Heart left ventricle (tissue), 16 donors: ENCODE results near the gene MEIKIN. TPM values are rescaled to one million over a fixed set of nuclear protein-coding genes. Genes with fewer than 3 reads are reported as not detected.
"Not testable (repeated sequence)": the region's sequence is repeated elsewhere in the genome, so short reads cannot be mapped to it uniquely, and the experiment has no call there.

Source experiments
- ATAC-seq, 4 donors: fragments of 200-7000 bp; cut with Tn5 transposase; one replicate each; pipeline ENCODE4 v1.9.1; 2020 to 2022; ENCODE audit warnings: moderate library complexity in 4 of 4, mild to moderate bottlenecking in 3 of 4, moderate number of reproducible peaks in 1 of 4
- DNase-seq, 5 donors: peaks; one replicate each; pipeline ENCODE4 v3.0.0-alpha.2; 2020
- H3K27ac ChIP-seq, 12 donors: fragments of 200-600 bp; sonication (generic) in 4 of 12; one replicate each; pipeline versions ENCODE4 v1.5.0 to v1.8.0; 2016 to 2022; ENCODE audit warnings: mild to moderate bottlenecking in 2 of 12
- H3K27me3 ChIP-seq, 9 donors: fragments of 200-600 bp; sonication (generic) in 2 of 9; one replicate each; pipeline versions ENCODE4 v1.5.1 to v1.8.0; 2016 to 2022; ENCODE audit warnings: mild to moderate bottlenecking in 3 of 9
- H3K36me3 ChIP-seq, 9 donors: fragments of 200-600 bp; sonication (generic) in 2 of 9; one replicate each; pipeline versions ENCODE4 v1.5.0 to v1.8.0; 2018 to 2022; ENCODE audit warnings: mild to moderate bottlenecking in 2 of 9
- H3K4me1 ChIP-seq, 12 donors: fragments of 200-600 bp; sonication (generic) in 4 of 12; one replicate each; pipeline versions ENCODE4 v1.5.0 to v1.8.0; 2016 to 2022; ENCODE audit warnings: mild to moderate bottlenecking in 3 of 12
- H3K4me3 ChIP-seq, 12 donors: fragments of 200-600 bp; sonication (generic) in 4 of 12; one replicate each; pipeline versions ENCODE4 v1.5.0 to v1.8.0; 2017 to 2022; ENCODE audit warnings: mild to moderate bottlenecking in 9 of 12, moderate library complexity in 4 of 12
- H3K9me3 ChIP-seq, 12 donors: fragments of 200-600 bp; sonication (generic) in 4 of 12; one replicate each; pipeline versions ENCODE4 v1.5.0 to v1.8.0; 2016 to 2022; ENCODE audit warnings: mild to moderate bottlenecking in 1 of 12
- CTCF ChIP-seq, 12 donors: fragments of 200-600 bp; sonication (generic) in 4 of 12; IDR thresholded peaks; one replicate each; pipeline versions ENCODE4 v1.5.0 to v1.8.0; 2018 to 2022; ENCODE audit warnings: antibody characterized with exemption in 12 of 12, mild to moderate bottlenecking in 5 of 12
- POLR2A ChIP-seq, 2 donors: fragments of 450-650 bp; IDR thresholded peaks; one replicate each; pipeline ENCODE4 v1.6.1; 2017; ENCODE audit warnings: antibody characterized with exemption in 2 of 2, mild to moderate bottlenecking in 2 of 2, moderate library complexity in 2 of 2
- WGBS, 4 donors: extraction: QIAGEN DNeasy Blood & Tissue Kit in 2 of 4; methylation state at CpG; one replicate each; pipeline versions ENCODE4 v1.1.5 to v1.1.7; 2013 to 2018; 5-methylcytosine and 5-hydroxymethylcytosine counted together
- intact Hi-C, 10 donors: fragments of 100-400 bp; cut with DNase I; formaldehyde crosslinking; loops; one replicate each; pipeline versions ENCODE4 v1.11.1 to v1.14.2; 2022
- polyA plus RNA-seq, 2 donors: library from polyadenylated mRNA; stranded (reverse); fragments of 200-250 nt; gene quantifications; one replicate each; pipeline ENCODE4 v1.2.3, GENCODE V29; 2013
- total RNA-seq, 9 donors: library from RNA; depleted of rRNA in 2 of 9; stranded (reverse); fragments of >200 nt in 2 of 9; fragmentation: NEBNext Ultra II Directional in 3 of 9; extraction: Animal tissue kit (Norgen Biotek cat#: 25700) in 3 of 9; gene quantifications; one replicate each; pipeline versions ENCODE4 v1.1.0 to v1.2.4, GENCODE V29; 2016 to 2023
- donor health status: ischemic (EF 13 %, LVEDD 7.1; RV severe dilation, severe dysfunction).
- donor health status: healthy with polysubstance abuse.
- donor health status: DM: no; HTN: yes; CAD: no.
- donor health status: DM: no; HTN: no; CAD: no.
- donor health status: ischemic (EF 25% LVEDD 6.9; RV normal size, moderate dysfunction).
- donor health status: ischemic (EF 25% LVEDD 5.7; RV mildly dilated, moderate dysfunction).
- donor health status: healthy.
- donor health status: DM: yes; HTN: yes; CAD: no.
- donor health status: ischemic (EF 35%, LVEDD 5.7; RV mildly dilated, moderate dysfunction).
- donor health status: nonischemic (EF 11% LVEDD 7.7; RV severe dilation, severe dysfunction).
- donor health status: DM: yes; HTN: yes; CAD: no.
- donor health status: PGD.
- donor health status: ischemic (EF 29% LVEDD 5.4; RV normal size, mild dysfunction).
- donor health status: nonischemic (EF 23%, LVEDD 6.1; RV moderate dilation, normal function).

The MEIKIN gene
- total and polyA plus RNA-seq, 11 donors: 0.07 to 0.63 TPM; not detected in 9

GRCh38 chr5:131783874-131784273 lies 161.6 kb downstream of the MEIKIN start:
- Histone ChIP-seq H3K27ac (no peak overlapping the region), H3K27me3 (no peaks in the 10 kb centered on the region), H3K4me1 (peaks cover 0 to 61% (median 28%) of the 10 kb centered on the region in 12 donors), H3K9me3 (no peaks in the 10 kb centered on the region), H3K4me3 (no peak overlapping the region), H3K36me3 (peaks cover 0 to 7% (median 0%) of the 10 kb centered on the region in 9 donors)
- WGBS, 4 donors: 62 to 92% (median 74%) methylated on average over 1 of the region's 1 CpG
- no peak for TF ChIP-seq POLR2A (IDR thresholded peaks at IDR 0.05)
- TF ChIP-seq CTCF (IDR thresholded peaks at IDR 0.05): no peak
- DNase-seq (no peak), ATAC-seq (no peak)
- intact Hi-C loops: no loop called here

- 46 to 72% (median 60%) methylated on average over 1 of the region's 1 CpG for whole genome bisulfite sequencing, 4 donors
- DNase-seq: no peak
- Histone ChIP-seq H3K4me1 (peaks cover 0 to 61% (median 28%) of the 10 kb centered on the region in 12 donors), H3K36me3 (peaks cover 0 to 7% (median 0%) of the 10 kb centered on the region in 9 donors), H3K9me3 (no peaks in the 10 kb centered on the region), H3K4me3 (no peak overlapping the region), H3K27ac (no peak overlapping the region), H3K27me3 (no peaks in the 10 kb centered on the region)
- TF ChIP-seq CTCF (IDR thresholded peaks at IDR 0.05) (no peak), POLR2A (IDR thresholded peaks at IDR 0.05) (no peak)
- intact Hi-C loops: no loop called here
- no peak for ATAC-seq
These were observed 162.1 kb downstream of the MEIKIN start for GRCh38 chr5:131783357-131783756.

GRCh38 chr5:131782717-131783116 lies 162.7 kb downstream of the MEIKIN start:
- intact Hi-C loops: no loop called here
- ATAC-seq (no peak), DNase-seq (no peak)
- 90 to 97% (median 94%) methylated on average over 11 of the region's 11 CpGs for WGBS, 4 donors
- no peak overlapping the region for H3K27ac ChIP-seq
- no peaks in the 10 kb centered on the region for H3K9me3 ChIP-seq
- H3K4me3 ChIP-seq: no peak overlapping the region
- TF ChIP-seq POLR2A (IDR thresholded peaks at IDR 0.05): no peak
- no peak for TF ChIP-seq CTCF (IDR thresholded peaks at IDR 0.05)
- H3K4me1 ChIP-seq: peaks cover 0 to 57% (median 25%) of the 10 kb centered on the region in 12 donors
- peaks cover 0 to 7% (median 0%) of the 10 kb centered on the region in 9 donors for H3K36me3 ChIP-seq
- no peaks in the 10 kb centered on the region for H3K27me3 ChIP-seq

- H3K27me3 ChIP-seq, ATAC-seq, H3K4me3 ChIP-seq, intact Hi-C loops, H3K27ac ChIP-seq, DNase-seq, H3K9me3 ChIP-seq, H3K36me3 ChIP-seq: not testable (repeated sequence)
- WGBS, 4 donors: 88 to 100% methylated on average over 1 of the region's 1 CpG; no CpG with 5 or more reads in 2 of the 4 donors
- peaks cover 0 to 68% (median 29%) of the 10 kb centered on the region in 12 donors for H3K4me1 ChIP-seq
These were observed 167.3 kb downstream of the MEIKIN start for GRCh38 chr5:131778141-131778540.

- H3K4me1 ChIP-seq: peaks cover 0 to 72% (median 41%) of the 10 kb centered on the region in 12 donors
- H3K4me3 ChIP-seq: no peak overlapping the region
- no peaks in the 10 kb centered on the region for H3K9me3 ChIP-seq
- DNase-seq: no peak
- WGBS, 4 donors: 43 to 58% (median 50%) methylated on average over 1 of the region's 1 CpG
- no peak for TF ChIP-seq POLR2A (IDR thresholded peaks at IDR 0.05)
- TF ChIP-seq CTCF (IDR thresholded peaks at IDR 0.05): no peak
- no peaks in the 10 kb centered on the region for H3K27me3 ChIP-seq
- peak overlapping the region in 1 of 12 donors; percentile 15 for H3K27ac ChIP-seq
- intact Hi-C loops: no loop called here
- no peaks in the 10 kb centered on the region for H3K36me3 ChIP-seq
- peak in 1 of 4 donors; percentile 9 for ATAC-seq
These were observed 169.0 kb downstream of the MEIKIN start for GRCh38 chr5:131776450-131776849.
